ENCODE measurements around the gene ZFC3H1. TPM values are rescaled to one million over a fixed set of nuclear protein-coding genes. Genes with fewer than 3 reads are reported as not detected.

The ZFC3H1 gene
- total and polyA plus RNA-seq, 2 donors from 2014 or later: 11.2 to 42.4 TPM

DNA sequence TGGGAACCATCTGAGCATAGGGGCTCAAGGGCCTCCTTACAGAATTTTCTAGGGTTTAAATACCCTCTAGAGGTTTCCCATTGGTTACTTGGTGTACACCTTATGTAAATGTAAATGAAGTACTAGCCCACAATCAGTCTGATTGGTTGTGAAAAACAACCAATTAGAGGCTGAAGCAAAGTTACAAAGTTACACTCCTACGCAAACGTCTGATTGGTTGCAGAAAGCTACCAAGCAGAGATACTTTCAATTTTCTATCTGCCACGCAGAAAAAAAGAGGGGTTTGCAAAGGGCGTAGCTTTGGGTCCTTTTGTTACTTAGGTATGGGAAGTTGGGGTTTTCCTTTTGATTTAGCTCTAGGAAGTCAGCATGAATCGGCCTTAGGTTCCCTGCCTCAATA, 20.4 kb upstream of the ZFC3H1 start:
- TF ChIP-seq, protein P1, sequence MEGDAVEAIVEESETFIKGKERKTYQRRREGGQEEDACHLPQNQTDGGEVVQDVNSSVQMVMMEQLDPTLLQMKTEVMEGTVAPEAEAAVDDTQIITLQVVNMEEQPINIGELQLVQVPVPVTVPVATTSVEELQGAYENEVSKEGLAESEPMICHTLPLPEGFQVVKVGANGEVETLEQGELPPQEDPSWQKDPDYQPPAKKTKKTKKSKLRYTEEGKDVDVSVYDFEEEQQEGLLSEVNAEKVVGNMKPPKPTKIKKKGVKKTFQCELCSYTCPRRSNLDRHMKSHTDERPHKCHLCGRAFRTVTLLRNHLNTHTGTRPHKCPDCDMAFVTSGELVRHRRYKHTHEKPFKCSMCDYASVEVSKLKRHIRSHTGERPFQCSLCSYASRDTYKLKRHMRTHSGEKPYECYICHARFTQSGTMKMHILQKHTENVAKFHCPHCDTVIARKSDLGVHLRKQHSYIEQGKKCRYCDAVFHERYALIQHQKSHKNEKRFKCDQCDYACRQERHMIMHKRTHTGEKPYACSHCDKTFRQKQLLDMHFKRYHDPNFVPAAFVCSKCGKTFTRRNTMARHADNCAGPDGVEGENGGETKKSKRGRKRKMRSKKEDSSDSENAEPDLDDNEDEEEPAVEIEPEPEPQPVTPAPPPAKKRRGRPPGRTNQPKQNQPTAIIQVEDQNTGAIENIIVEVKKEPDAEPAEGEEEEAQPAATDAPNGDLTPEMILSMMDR (IDR thresholded peaks at IDR 0.05; ENCODE audit: borderline replicate concordance, extremely low read depth, insufficient read depth): no peak
- FAIRE-seq (no peak), DNase-seq (no peak)
- Histone ChIP-seq H3K36me3 (ENCODE audit: control insufficient read depth in 2 of 3, insufficient read depth in 3 of 3, low read length in 3 of 3) (no peaks in the 10 kb centered on the region), H3K27ac (ENCODE audit: low read depth in 2 of 2, low read length in 2 of 2) (no peak overlapping the region), H3K9me3 (ENCODE audit: control insufficient read depth in 2 of 3, insufficient read depth in 1 of 3, low read length in 3 of 3) (no peaks in the 10 kb centered on the region), H3K4me3 (ENCODE audit: low read length in 3 of 3) (peak overlapping the region in 1 of 3 donors; percentile 33), H3K9ac (ENCODE audit: low read length in 3 of 3) (no peak overlapping the region), H3K27me3 (ENCODE audit: control insufficient read depth, insufficient read depth, low read length) (no peaks in the 10 kb centered on the region), H3K4me1 (ENCODE audit: control insufficient read depth in 2 of 3, insufficient read depth in 2 of 3, low read depth in 1 of 3, low read length in 3 of 3) (peaks cover 0 to under 1% (median 0%) of the 10 kb centered on the region in 3 donors)
- intact Hi-C loops (cut with DNase I): no loop called here

DNA sequence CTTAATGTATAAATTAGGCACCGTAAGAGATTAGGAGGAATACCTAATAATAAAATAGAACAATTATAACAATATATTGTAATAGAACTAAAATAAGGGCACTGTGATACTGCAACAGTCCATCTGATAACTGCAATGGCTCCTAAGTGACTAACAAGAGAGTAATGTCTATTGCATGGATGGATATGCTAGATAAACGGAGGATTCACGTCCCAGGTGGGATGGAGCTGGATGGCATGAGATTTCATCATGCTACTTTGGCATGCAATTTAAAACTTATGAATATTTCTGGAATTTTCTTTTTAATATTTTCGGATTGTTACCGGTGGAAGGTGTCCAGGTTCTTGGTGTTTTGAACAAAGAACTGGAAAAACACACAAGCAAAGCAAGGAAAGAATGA, 20.0 kb upstream of the ZFC3H1 start:
- Histone ChIP-seq H3K4me1 (ENCODE audit: control insufficient read depth in 2 of 3, insufficient read depth in 2 of 3, low read depth in 1 of 3, low read length in 3 of 3) (no peaks in the 10 kb centered on the region), H3K27ac (ENCODE audit: low read depth in 2 of 2, low read length in 2 of 2) (no peak overlapping the region), H3K27me3 (ENCODE audit: control insufficient read depth, insufficient read depth, low read length) (no peaks in the 10 kb centered on the region), H3K9ac (ENCODE audit: low read length in 3 of 3) (no peak overlapping the region), H3K36me3 (ENCODE audit: control insufficient read depth in 2 of 3, insufficient read depth in 3 of 3, low read length in 3 of 3) (no peaks in the 10 kb centered on the region), H3K4me3 (ENCODE audit: low read length in 3 of 3) (no peak overlapping the region), H3K9me3 (ENCODE audit: control insufficient read depth in 2 of 3, insufficient read depth in 1 of 3, low read length in 3 of 3) (no peaks in the 10 kb centered on the region)
- TF ChIP-seq, protein P1 (IDR thresholded peaks at IDR 0.05; ENCODE audit: borderline replicate concordance, extremely low read depth, insufficient read depth): no peak
- DNase-seq (no peak), FAIRE-seq (no peak)
- intact Hi-C loops (cut with DNase I): no loop called here

DNA sequence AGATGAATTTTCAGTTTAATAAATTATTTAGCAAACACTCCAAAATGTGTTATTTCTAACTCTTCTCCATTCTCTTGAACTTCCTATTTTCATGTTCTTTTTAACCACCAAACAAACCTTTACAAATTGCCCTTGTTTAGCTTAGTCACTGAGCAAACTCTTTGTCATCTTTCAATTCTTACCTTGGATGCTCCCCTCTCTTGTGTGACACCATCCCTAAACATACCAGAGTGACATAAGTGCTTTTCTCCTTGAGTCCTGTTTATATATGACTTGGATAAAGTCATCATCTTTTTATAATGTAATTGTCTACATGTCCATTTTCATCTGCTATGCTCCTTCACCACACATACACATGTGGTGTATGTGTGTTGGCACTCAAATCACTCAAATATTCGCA, 18.8 kb upstream of the ZFC3H1 start:
- FAIRE-seq (no peak), DNase-seq (no peak)
- no peak overlapping the region for H3K9ac ChIP-seq (ENCODE audit: low read length in 3 of 3)
- intact Hi-C loops (cut with DNase I): no loop called here
- no peaks in the 10 kb centered on the region for H3K9me3 ChIP-seq (ENCODE audit: control insufficient read depth in 2 of 3, insufficient read depth in 1 of 3, low read length in 3 of 3)
- TF ChIP-seq, protein P1 (IDR thresholded peaks at IDR 0.05; ENCODE audit: borderline replicate concordance, extremely low read depth, insufficient read depth): no peak
- no peaks in the 10 kb centered on the region for H3K27me3 ChIP-seq (ENCODE audit: control insufficient read depth, insufficient read depth, low read length)
- no peaks in the 10 kb centered on the region for H3K4me1 ChIP-seq (ENCODE audit: control insufficient read depth in 2 of 3, insufficient read depth in 2 of 3, low read depth in 1 of 3, low read length in 3 of 3)
- H3K4me3 ChIP-seq (ENCODE audit: low read length in 3 of 3): no peak overlapping the region
- H3K27ac ChIP-seq (ENCODE audit: low read depth in 2 of 2, low read length in 2 of 2): no peak overlapping the region
- no peaks in the 10 kb centered on the region for H3K36me3 ChIP-seq (ENCODE audit: control insufficient read depth in 2 of 3, insufficient read depth in 3 of 3, low read length in 3 of 3)

DNA sequence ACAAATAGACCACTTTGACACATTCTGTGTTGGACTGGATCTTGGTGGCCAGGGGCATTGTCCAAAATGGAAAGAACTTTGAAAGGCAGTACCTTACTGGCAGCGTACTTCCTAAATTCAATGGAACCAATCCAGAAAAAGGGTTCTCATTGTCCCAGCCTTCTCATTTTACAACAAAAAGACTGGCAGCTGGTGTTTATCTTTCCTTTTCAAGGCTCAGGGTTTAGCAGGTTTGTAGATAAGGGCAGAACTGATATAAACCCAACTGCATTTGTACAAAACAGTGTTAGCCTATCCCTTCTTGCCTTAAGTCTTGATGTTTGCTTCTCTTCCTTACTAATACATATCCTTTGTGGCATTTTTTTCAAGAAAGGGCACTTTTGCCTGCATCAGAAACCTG, 8.2 kb upstream of the ZFC3H1 start:
- intact Hi-C loops (cut with DNase I): no loop called here
- DNase-seq: no peak
- H3K9me3 ChIP-seq (ENCODE audit: control insufficient read depth in 2 of 3, insufficient read depth in 1 of 3, low read length in 3 of 3): no peaks in the 10 kb centered on the region
- peaks cover 0 to 2% (median 0%) of the 10 kb centered on the region in 3 donors for H3K36me3 ChIP-seq (ENCODE audit: control insufficient read depth in 2 of 3, insufficient read depth in 3 of 3, low read length in 3 of 3)
- H3K4me3 ChIP-seq (ENCODE audit: low read length in 3 of 3): no peak overlapping the region
- no peaks in the 10 kb centered on the region for H3K4me1 ChIP-seq (ENCODE audit: control insufficient read depth in 2 of 3, insufficient read depth in 2 of 3, low read depth in 1 of 3, low read length in 3 of 3)
- TF ChIP-seq, protein P1 (IDR thresholded peaks at IDR 0.05; ENCODE audit: borderline replicate concordance, extremely low read depth, insufficient read depth): no peak
- no peak overlapping the region for H3K9ac ChIP-seq (ENCODE audit: low read length in 3 of 3)
- FAIRE-seq: no peak
- no peak overlapping the region for H3K27ac ChIP-seq (ENCODE audit: low read depth in 2 of 2, low read length in 2 of 2)
- H3K27me3 ChIP-seq (ENCODE audit: control insufficient read depth, insufficient read depth, low read length): no peaks in the 10 kb centered on the region
